ENCODE data around the gene PITRM1.
"Not testable (repeated sequence)": the region's sequence is repeated elsewhere in the genome, so short reads cannot be mapped to it uniquely, and the experiment has no call there.

The PITRM1 gene

GRCh38 chr10:3197348-3198003, 24.9 kb upstream of the PITRM1 start:
- peak; percentile 63 for DNase-seq (ENCODE audit: low read depth)

- DNase-seq (ENCODE audit: low read depth): no peak
Observed at GRCh38 chr10:3196958-3197347, 24.4 kb upstream of the PITRM1 start.

- DNase-seq (ENCODE audit: low read depth): no peak
Observed at GRCh38 chr10:3196482-3196881, 23.9 kb upstream of the PITRM1 start.

GRCh38 chr10:3195726-3196125, 23.1 kb upstream of the PITRM1 start:
- DNase-seq (ENCODE audit: low read depth): no peak

- no peak for DNase-seq (ENCODE audit: low read depth)
Observed at GRCh38 chr10:3195286-3195685, 22.7 kb upstream of the PITRM1 start.

GRCh38 chr10:3194871-3195270, 22.3 kb upstream of the PITRM1 start:
- no peak for DNase-seq (ENCODE audit: low read depth)

- no peak for DNase-seq (ENCODE audit: low read depth)
Observed at GRCh38 chr10:3193751-3194150, 21.2 kb upstream of the PITRM1 start.

GRCh38 chr10:3192856-3193635, 20.5 kb upstream of the PITRM1 start:
- peak; percentile 6 for DNase-seq (ENCODE audit: low read depth)

- DNase-seq (ENCODE audit: low read depth): no peak
Observed at GRCh38 chr10:3190817-3191216, 18.2 kb upstream of the PITRM1 start.

GRCh38 chr10:3187229-3187628, 14.6 kb upstream of the PITRM1 start:
- DNase-seq (ENCODE audit: low read depth): not testable (repeated sequence)

- DNase-seq (ENCODE audit: low read depth): no peak
Observed at GRCh38 chr10:3186368-3186767, 13.8 kb upstream of the PITRM1 start.

GRCh38 chr10:3185386-3185785, 12.8 kb upstream of the PITRM1 start:
- DNase-seq (ENCODE audit: low read depth): no peak

GRCh38 chr10:3180355-3181025, 7.9 kb upstream of the PITRM1 start:
- no peak for DNase-seq (ENCODE audit: low read depth)

GRCh38 chr10:3179174-3179573, 6.6 kb upstream of the PITRM1 start:
- no peak for DNase-seq (ENCODE audit: low read depth)

- no peak for DNase-seq (ENCODE audit: low read depth)
Observed at GRCh38 chr10:3178042-3178441, 5.5 kb upstream of the PITRM1 start.

- no peak for DNase-seq (ENCODE audit: low read depth)
Observed at GRCh38 chr10:3173171-3173878, 743 bp upstream of the PITRM1 start.

GRCh38 chr10:3172081-3172445, 519 bp downstream of the PITRM1 start:
- DNase-seq (ENCODE audit: low read depth): peak; percentile 20

- not testable (repeated sequence) for DNase-seq (ENCODE audit: low read depth)
Observed at GRCh38 chr10:3171488-3171887, 1.1 kb downstream of the PITRM1 start.

GRCh38 chr10:3169673-3170072, 2.9 kb downstream of the PITRM1 start:
- no peak for DNase-seq (ENCODE audit: low read depth)

GRCh38 chr10:3169271-3169670, 3.3 kb downstream of the PITRM1 start:
- DNase-seq (ENCODE audit: low read depth): no peak

- DNase-seq (ENCODE audit: low read depth): no peak
Observed at GRCh38 chr10:3167611-3168330, 4.8 kb downstream of the PITRM1 start.

All from HS-5 (cell line).